Measurements from ENCODE around the gene FOXR1.

GRCh38 chr11:118922745-118923627, 48.6 kb upstream of the FOXR1 start:
- TF ChIP-seq CTCF (conservative IDR thresholded peaks at IDR 0.05; ENCODE audit: low read depth, low read length) (no peak), EZH2 (IDR thresholded peaks at IDR 0.05; ENCODE audit: borderline replicate concordance, low read depth, low read length, poor library complexity, severe bottlenecking) (no peak)

All from A673 (cell line).